ENCODE measurements around the gene GMPR2.

Gene GMPR2

GRCh38 chr14:24233538-24233866 lies 773 bp downstream of the GMPR2 start:
- peak overlapping the region; percentile 91 for H3K27ac Mint-ChIP-seq
- TF ChIP-seq, protein P1, sequence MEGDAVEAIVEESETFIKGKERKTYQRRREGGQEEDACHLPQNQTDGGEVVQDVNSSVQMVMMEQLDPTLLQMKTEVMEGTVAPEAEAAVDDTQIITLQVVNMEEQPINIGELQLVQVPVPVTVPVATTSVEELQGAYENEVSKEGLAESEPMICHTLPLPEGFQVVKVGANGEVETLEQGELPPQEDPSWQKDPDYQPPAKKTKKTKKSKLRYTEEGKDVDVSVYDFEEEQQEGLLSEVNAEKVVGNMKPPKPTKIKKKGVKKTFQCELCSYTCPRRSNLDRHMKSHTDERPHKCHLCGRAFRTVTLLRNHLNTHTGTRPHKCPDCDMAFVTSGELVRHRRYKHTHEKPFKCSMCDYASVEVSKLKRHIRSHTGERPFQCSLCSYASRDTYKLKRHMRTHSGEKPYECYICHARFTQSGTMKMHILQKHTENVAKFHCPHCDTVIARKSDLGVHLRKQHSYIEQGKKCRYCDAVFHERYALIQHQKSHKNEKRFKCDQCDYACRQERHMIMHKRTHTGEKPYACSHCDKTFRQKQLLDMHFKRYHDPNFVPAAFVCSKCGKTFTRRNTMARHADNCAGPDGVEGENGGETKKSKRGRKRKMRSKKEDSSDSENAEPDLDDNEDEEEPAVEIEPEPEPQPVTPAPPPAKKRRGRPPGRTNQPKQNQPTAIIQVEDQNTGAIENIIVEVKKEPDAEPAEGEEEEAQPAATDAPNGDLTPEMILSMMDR (IDR thresholded peaks at IDR 0.05): no peak
- no peaks in the 10 kb centered on the region for H3K9me3 Mint-ChIP-seq
- H3K4me3 Mint-ChIP-seq: peak overlapping the region; percentile 95
- peaks cover 29% of the 10 kb centered on the region for H3K36me3 Mint-ChIP-seq (ENCODE audit: low read depth)
- H3K27me3 Mint-ChIP-seq (ENCODE audit: low read depth, poor library complexity): no peaks in the 10 kb centered on the region
- peaks cover 32% of the 10 kb centered on the region for H3K4me1 Mint-ChIP-seq
- no peak for DNase-seq

- H3K9me3 Mint-ChIP-seq: no peaks in the 10 kb centered on the region
- TF ChIP-seq, protein P1 (IDR thresholded peaks at IDR 0.05): no peak
- H3K4me3 Mint-ChIP-seq: peak overlapping the region; percentile 95
- peaks cover 32% of the 10 kb centered on the region for H3K4me1 Mint-ChIP-seq
- H3K27ac Mint-ChIP-seq: no peak overlapping the region
- DNase-seq: no peak
- H3K36me3 Mint-ChIP-seq (ENCODE audit: low read depth): peaks cover 25% of the 10 kb centered on the region
- H3K27me3 Mint-ChIP-seq (ENCODE audit: low read depth, poor library complexity): no peaks in the 10 kb centered on the region
Observed at GRCh38 chr14:24234095-24235005, 1.6 kb downstream of the GMPR2 start.

- Mint-ChIP-seq H3K4me3 (no peak overlapping the region), H3K36me3 (ENCODE audit: low read depth) (peaks cover 38% of the 10 kb centered on the region), H3K9me3 (no peaks in the 10 kb centered on the region), H3K27ac (no peak overlapping the region), H3K4me1 (peaks cover 45% of the 10 kb centered on the region), H3K27me3 (ENCODE audit: low read depth, poor library complexity) (no peaks in the 10 kb centered on the region)
- no peak for DNase-seq
- TF ChIP-seq, protein P1 (IDR thresholded peaks at IDR 0.05): no peak
Observed at GRCh38 chr14:24235804-24236688, 3.3 kb downstream of the GMPR2 start.

GRCh38 chr14:24236689-24237462 lies 4.1 kb downstream of the GMPR2 start:
- Mint-ChIP-seq H3K27ac (no peak overlapping the region), H3K9me3 (no peaks in the 10 kb centered on the region), H3K36me3 (ENCODE audit: low read depth) (peaks cover 38% of the 10 kb centered on the region), H3K4me1 (peaks cover 44% of the 10 kb centered on the region), H3K4me3 (no peak overlapping the region), H3K27me3 (ENCODE audit: low read depth, poor library complexity) (no peaks in the 10 kb centered on the region)
- TF ChIP-seq, protein P1 (IDR thresholded peaks at IDR 0.05): no peak
- no peak for DNase-seq

- DNase-seq: no peak
- Mint-ChIP-seq H3K9me3 (no peaks in the 10 kb centered on the region), H3K36me3 (ENCODE audit: low read depth) (peaks cover 38% of the 10 kb centered on the region), H3K27ac (peak overlapping the region; percentile 25), H3K27me3 (ENCODE audit: low read depth, poor library complexity) (no peaks in the 10 kb centered on the region), H3K4me3 (no peak overlapping the region), H3K4me1 (peaks cover 48% of the 10 kb centered on the region)
- TF ChIP-seq, protein P1 (IDR thresholded peaks at IDR 0.05): no peak
Observed at GRCh38 chr14:24237463-24237955, 4.8 kb downstream of the GMPR2 start.

Data from nephron progenitor cell (in vitro differentiated cells).